SK-N-SH (cell line): ENCODE results near the gene FXYD5. TPM values are rescaled to one million over a fixed set of nuclear protein-coding genes. Genes with fewer than 3 reads are reported as not detected.

ENCODE experiments used
- CTCF ChIA-PET: fragments of 300-600, 350-600 bp; formaldehyde crosslinking; extraction: SDS; loops from one replicate; lab custom pipeline; 2021; lab: Yijun Ruan, JAX
- POLR2A ChIA-PET: fragments of 350-600 bp; sonication (Branson Sonifier 250); formaldehyde crosslinking; extraction: SDS; loops from one replicate; lab custom pipeline; 2020; ENCODE audit warnings: antibody characterized with exemption, inconsistent platforms; lab: Yijun Ruan, JAX
- DNase-seq: peaks from one replicate; pipeline ENCODE4 v3.0.0; 2012
- H2AFZ ChIP-seq: fragments of 200-600 bp; sonication (generic); 2 replicates; pipeline ENCODE4 v1.8.1; 2016; ENCODE audit warnings: antibody characterized with exemption, mild to moderate bottlenecking, low read depth
- H3F3A ChIP-seq: fragments of 200-600 bp; sonication (generic); replicated peaks from 2 replicates; pipeline ENCODE3; 2016; ENCODE audit warnings: antibody characterized with exemption, mild to moderate bottlenecking; ENCODE audit not compliant: insufficient read depth
- H3K27ac ChIP-seq, 2 experiments: fragments of 200-500 bp in 1 of 2; fragments of 200-600 bp in 1 of 2; sonication (Bioruptor generic) in 1 of 2; sonication (generic), shearing (Covaris generic) in 1 of 2; 2 replicates each; pipeline versions ENCODE4 v1.5.1 to v1.6.1; 2014 to 2016; ENCODE audit warnings: low read depth in 2 of 2, inconsistent platforms in 1 of 2, low read length in 1 of 2, mild to moderate bottlenecking in 1 of 2, mixed read lengths in 1 of 2
- H3K27me3 ChIP-seq: fragments of 200-600 bp; sonication (generic), shearing (Covaris generic); 2 replicates; pipeline ENCODE4 v1.6.1; 2016; ENCODE audit warnings: mixed run types; ENCODE audit not compliant: insufficient read depth
- H3K36me3 ChIP-seq, 2 experiments: fragments of 200-500 bp in 1 of 2; fragments of 200-600 bp in 1 of 2; sonication (Bioruptor generic) in 1 of 2; sonication (generic) in 1 of 2; replicated peaks in 1 of 2; 2 replicates each; pipeline versions ENCODE3 to v1.5.1; 2014 to 2016; ENCODE audit warnings: low read length in 1 of 2, mild to moderate bottlenecking in 1 of 2; ENCODE audit not compliant: insufficient read depth in 2 of 2, control insufficient read depth in 1 of 2
- H3K4me1 ChIP-seq, 2 experiments: fragments of 200-500 bp in 1 of 2; fragments of 200-600 bp in 1 of 2; sonication (Bioruptor generic) in 1 of 2; sonication (generic), shearing (Covaris generic) in 1 of 2; 2 replicates each; pipeline versions ENCODE4 v1.5.1 to v1.6.1; 2014 to 2016; ENCODE audit warnings: low read depth in 1 of 2, low read length in 1 of 2, mixed run types in 1 of 2; ENCODE audit not compliant: insufficient read depth in 2 of 2, control insufficient read depth in 1 of 2
- H3K4me2 ChIP-seq: fragments of 200-600 bp; sonication (generic), shearing (Covaris generic); 2 replicates; pipeline ENCODE4 v1.6.1; 2017; ENCODE audit warnings: mixed run types
- H3K4me3 ChIP-seq, 2 experiments: fragments of 200-500 bp in 1 of 2; fragments of 200-600 bp in 1 of 2; sonication (Bioruptor generic) in 1 of 2; sonication (generic), shearing (Covaris generic) in 1 of 2; 2 replicates each; pipeline versions ENCODE4 v1.5.1 to v1.8.1; 2014 to 2016; ENCODE audit warnings: low read depth in 2 of 2, inconsistent platforms in 1 of 2, low read length in 1 of 2, mild to moderate bottlenecking in 1 of 2, mixed read lengths in 1 of 2, moderate library complexity in 1 of 2
- H3K79me2 ChIP-seq: fragments of 200-600 bp; sonication (generic); 2 replicates; pipeline ENCODE4 v1.8.1; 2017; ENCODE audit warnings: mild to moderate bottlenecking; ENCODE audit not compliant: insufficient read depth
- H3K9ac ChIP-seq: fragments of 200-600 bp; sonication (generic); 2 replicates; pipeline ENCODE4 v1.6.1; 2017; ENCODE audit warnings: mixed run types
- H3K9me2 ChIP-seq: fragments of 200-600 bp; sonication (generic); 2 replicates; pipeline ENCODE4 v1.6.1; 2017; ENCODE audit warnings: mixed run types
- H3K9me3 ChIP-seq: fragments of 200-600 bp; sonication (generic); 2 replicates; pipeline ENCODE4 v1.6.1; 2017; ENCODE audit warnings: mixed run types, mild to moderate bottlenecking, moderate library complexity
- H4K20me1 ChIP-seq: fragments of 200-600 bp; sonication (generic); 2 replicates; pipeline ENCODE4 v1.6.1; 2017; ENCODE audit warnings: mild to moderate bottlenecking, mixed run types; ENCODE audit not compliant: insufficient read depth
- EZH2phosphoT487 ChIP-seq: fragments of 200-600 bp; sonication (generic); IDR thresholded peaks from 2 replicates; pipeline ENCODE4 v1.6.1; 2017; ENCODE audit warnings: low read depth, mixed run types, mild to moderate bottlenecking, antibody characterized with exemption, moderate library complexity, borderline replicate concordance
- FOXM1 ChIP-seq: IDR thresholded peaks from 2 replicates; pipeline ENCODE4 v1.4.0; 2012; ENCODE audit warnings: low read depth, mild to moderate bottlenecking
- JUND ChIP-seq: IDR thresholded peaks from 2 replicates; pipeline ENCODE4 v1.4.0; 2012
- MAX ChIP-seq: IDR thresholded peaks from 2 replicates; pipeline ENCODE4 v1.4.0; 2012; ENCODE audit warnings: low read depth
- MXI1 ChIP-seq: IDR thresholded peaks from 2 replicates; pipeline ENCODE4 v1.6.1; 2012; ENCODE audit warnings: mild to moderate bottlenecking, low read depth, low read length, improper control_type of control experiment
- RAD21 ChIP-seq: IDR thresholded peaks from 2 replicates; pipeline ENCODE4 v1.6.1; 2012; ENCODE audit warnings: mild to moderate bottlenecking, low read length
- RCOR1 ChIP-seq: fragments of 150-350 bp; IDR thresholded peaks from 2 replicates; pipeline ENCODE4 v1.6.1; 2017; ENCODE audit warnings: antibody characterized with exemption, low read length
- SMC3 ChIP-seq: IDR thresholded peaks from 2 replicates; pipeline ENCODE4 v1.6.1; 2012; ENCODE audit warnings: low read depth, low read length, improper control_type of control experiment
- TCF12 ChIP-seq: IDR thresholded peaks from 2 replicates; pipeline ENCODE4 v1.4.0; 2012
- ZBTB33 ChIP-seq: IDR thresholded peaks from 2 replicates; pipeline ENCODE4 v1.4.0; 2012; ENCODE audit warnings: low read depth, borderline replicate concordance
- WGBS: methylation state at CpG from one replicate; pipeline ENCODE4 v1.1.6; 2017; ENCODE audit warnings: low lambda C conversion rate; 5-methylcytosine and 5-hydroxymethylcytosine counted together
- polyA plus RNA-seq, 3 experiments: library from polyadenylated mRNA; depleted of rRNA; stranded (reverse); fragments of >200 nt; gene quantifications; 2 replicates each; pipeline ENCODE4 v1.2.3, GENCODE V29; 2012

Gene FXYD5
- polyA plus RNA-seq, 1 of the 3 experiments (the other 2 are of a cell fraction): 195 TPM

GRCh38 chr19:35106898-35107541 is 47.5 kb upstream of the FXYD5 start:
- no peak overlapping the region for H3K4me3 ChIP-seq
- H3K79me2 ChIP-seq: no peaks in the 10 kb centered on the region
- no peak overlapping the region for H3K27ac ChIP-seq
- TF ChIP-seq ZBTB33: no peak
- TF ChIP-seq TCF12: no peak
- no peak for TF ChIP-seq MXI1
- no peak for TF ChIP-seq SMC3
- no peak for TF ChIP-seq EZH2phosphoT487
- TF ChIP-seq MAX: no peak
- no peaks in the 10 kb centered on the region for H3K36me3 ChIP-seq
- peaks cover 4% of the 10 kb centered on the region for H3F3A ChIP-seq
- no peaks in the 10 kb centered on the region for H3K9me3 ChIP-seq
- no peak for DNase-seq
- no peaks in the 10 kb centered on the region for H3K27me3 ChIP-seq
- no peak overlapping the region for H3K9ac ChIP-seq
- no peak overlapping the region for H3K4me2 ChIP-seq
- H4K20me1 ChIP-seq: no peaks in the 10 kb centered on the region
- ChIA-PET CTCF (interaction anchor here (0.6 to 1.5 kb wide), 5 partner anchors 8 to 47 kb away, joined by 3 to 6 read pairs (median 5); partner anchors contain the start of gene FXYD3), POLR2A (no interaction called here)
- H2AFZ ChIP-seq: no peak overlapping the region
- H3K9me2 ChIP-seq: no peaks in the 10 kb centered on the region
- 41% methylated on average over 2 of the region's 2 CpGs for WGBS
- H3K4me1 ChIP-seq: no peaks in the 10 kb centered on the region

GRCh38 chr19:35107545-35107944 is 47.0 kb upstream of the FXYD5 start:
- no peak overlapping the region for H3K27ac ChIP-seq
- no peak for DNase-seq
- no peak for TF ChIP-seq JUND
- no peak for TF ChIP-seq RAD21
- no peak for TF ChIP-seq ZBTB33
- no peak for TF ChIP-seq FOXM1
- TF ChIP-seq RCOR1: no peak
- H3K4me2 ChIP-seq: no peak overlapping the region
- CTCF ChIA-PET: interaction anchor here (0.6 to 1.5 kb wide), 5 partner anchors 8 to 46 kb away, joined by 3 to 6 read pairs (median 5); partner anchors contain the start of gene FXYD3
- POLR2A ChIA-PET: no interaction called here
- H3K27me3 ChIP-seq: no peaks in the 10 kb centered on the region
- H3K9ac ChIP-seq: no peak overlapping the region
- no peaks in the 10 kb centered on the region for H4K20me1 ChIP-seq
- peaks cover 4% of the 10 kb centered on the region for H3F3A ChIP-seq
- no peaks in the 10 kb centered on the region for H3K9me2 ChIP-seq
- no peaks in the 10 kb centered on the region for H3K9me3 ChIP-seq
- no peak overlapping the region for H2AFZ ChIP-seq
- WGBS: 4% methylated on average over 5 of the region's 5 CpGs
- no peaks in the 10 kb centered on the region for H3K36me3 ChIP-seq
- H3K79me2 ChIP-seq: no peaks in the 10 kb centered on the region
- H3K4me1 ChIP-seq: no peaks in the 10 kb centered on the region
- H3K4me3 ChIP-seq: no peak overlapping the region
